IMR-90 (cell line): ENCODE data around the gene MSI2. TPM values are rescaled to one million over a fixed set of nuclear protein-coding genes. Genes with fewer than 3 reads are reported as not detected.

ENCODE experiments used
- ATAC-seq: fragments of 200-7000 bp; cut with Tn5 transposase; 2 replicates; pipeline ENCODE4 v1.9.1; 2020; ENCODE audit warnings: low read depth, mild to moderate bottlenecking, moderate library complexity
- BruUV-seq: library from RNA; stranded (reverse); fragments of 400-500 nt; replicated peaks from 2 replicates; lab custom pipeline; 2021; lab: Mats Ljungman, UMichigan
- CTCF ChIA-PET: fragments of 300-600 bp; formaldehyde crosslinking; extraction: SDS; loops from one replicate; lab custom pipeline; 2021; ENCODE audit warnings: antibody characterized with exemption; lab: Yijun Ruan, JAX
- POLR2A ChIA-PET: fragments of 300-600 bp; sonication (Branson Sonifier 250); formaldehyde crosslinking; loops from one replicate; lab custom pipeline; 2022; ENCODE audit warnings: antibody characterized with exemption; ENCODE audit not compliant: unreplicated experiment; lab: Charles Lee
- DNase-seq: peaks from one replicate; pipeline ENCODE4 v3.0.0; 2013
- H2AFZ ChIP-seq: replicated peaks from 2 replicates; pipeline ENCODE3; 2013; ENCODE audit warnings: low read length, mild to moderate bottlenecking; ENCODE audit not compliant: poor library complexity
- H2AK5ac ChIP-seq: 2 replicates; pipeline ENCODE4 v1.6.1; 2013; ENCODE audit warnings: low read depth, low read length, inconsistent platforms
- H2AK9ac ChIP-seq: replicated peaks from 2 replicates; pipeline ENCODE3; 2013; ENCODE audit warnings: mild to moderate bottlenecking, low read depth, low read length, moderate library complexity; ENCODE audit not compliant: poor library complexity
- H2BK120ac ChIP-seq: 2 replicates; pipeline ENCODE4 v1.6.1; 2013; ENCODE audit warnings: low read depth, low read length, inconsistent platforms
- H2BK15ac ChIP-seq: 3 replicates; pipeline ENCODE4 v1.6.1; 2013; ENCODE audit warnings: low read depth, low read length, inconsistent platforms
- H2BK20ac ChIP-seq: 2 replicates; pipeline ENCODE4 v1.6.1; 2013; ENCODE audit warnings: low read depth, mild to moderate bottlenecking, inconsistent platforms, low read length, moderate library complexity
- H2BK5ac ChIP-seq: 2 replicates; pipeline ENCODE4 v1.6.1; 2013; ENCODE audit warnings: mild to moderate bottlenecking, low read depth, low read length, inconsistent platforms; ENCODE audit not compliant: poor library complexity, severe bottlenecking
- H3K14ac ChIP-seq: replicated peaks from 2 replicates; pipeline ENCODE4 v1.6.1; 2013; ENCODE audit warnings: low read depth, low read length, inconsistent platforms
- H3K18ac ChIP-seq: 2 replicates; pipeline ENCODE4 v1.6.1; 2013; ENCODE audit warnings: low read depth, low read length, control low read depth
- H3K23ac ChIP-seq: 2 replicates; pipeline ENCODE4 v1.6.1; 2013; ENCODE audit warnings: low read depth, low read length, inconsistent platforms
- H3K27ac ChIP-seq: 2 replicates; pipeline ENCODE4 v1.5.1; 2013; ENCODE audit warnings: mild to moderate bottlenecking, control low read depth, low read length; ENCODE audit not compliant: insufficient read depth
- H3K27me3 ChIP-seq: 2 replicates; pipeline ENCODE4 v1.6.1; 2013; ENCODE audit warnings: low read length; ENCODE audit not compliant: control insufficient read depth, insufficient read depth
- H3K36me3 ChIP-seq: 2 replicates; pipeline ENCODE4 v1.6.1; 2013; ENCODE audit warnings: low read length, mixed read lengths; ENCODE audit not compliant: control insufficient read depth, insufficient read depth
- H3K4ac ChIP-seq: 2 replicates; pipeline ENCODE4 v1.6.1; 2013; ENCODE audit warnings: low read depth, low read length, inconsistent platforms
- H3K4me1 ChIP-seq: 2 replicates; pipeline ENCODE4 v1.6.1; 2013; ENCODE audit warnings: low read length, mixed read lengths; ENCODE audit not compliant: control insufficient read depth, insufficient read depth
- H3K4me2 ChIP-seq: 2 replicates; pipeline ENCODE4 v1.6.1; 2013; ENCODE audit warnings: low read depth, mild to moderate bottlenecking, control low read depth, low read length, moderate library complexity
- H3K4me3 ChIP-seq: 2 replicates; pipeline ENCODE4 v1.5.1; 2013; ENCODE audit warnings: low read depth, mild to moderate bottlenecking, control low read depth, low read length, moderate library complexity; ENCODE audit not compliant: insufficient read depth
- H3K56ac ChIP-seq: 2 replicates; pipeline ENCODE4 v1.6.1; 2013; ENCODE audit warnings: low read length, inconsistent platforms; ENCODE audit not compliant: insufficient read depth; ENCODE audit errors: extremely low read depth
- H3K79me1 ChIP-seq, 2 experiments: 2 replicates each; pipeline ENCODE4 v1.6.1; 2013; ENCODE audit warnings: low read length in 2 of 2, inconsistent platforms in 1 of 2, low read depth in 1 of 2
- H3K9ac ChIP-seq: 2 replicates; pipeline ENCODE4 v1.6.1; 2013; ENCODE audit warnings: low read depth, low read length, control low read depth
- H3K9me1 ChIP-seq: 2 replicates; pipeline ENCODE4 v1.6.1; 2013; ENCODE audit warnings: low read length, inconsistent platforms; ENCODE audit not compliant: insufficient read depth
- H3K9me3 ChIP-seq: 2 replicates; pipeline ENCODE4 v1.6.1; 2013; ENCODE audit warnings: low read length; ENCODE audit not compliant: control insufficient read depth, insufficient read depth
- H4K20me1 ChIP-seq: 2 replicates; pipeline ENCODE4 v1.6.1; 2013; ENCODE audit warnings: low read length, inconsistent platforms; ENCODE audit not compliant: insufficient read depth
- H4K5ac ChIP-seq: 2 replicates; pipeline ENCODE4 v1.6.1; 2013; ENCODE audit warnings: mild to moderate bottlenecking, low read depth, low read length, control low read depth
- H4K8ac ChIP-seq, 2 experiments: 2 replicates each; pipeline ENCODE4 v1.6.1; 2013; ENCODE audit warnings: low read depth in 2 of 2, low read length in 2 of 2, control low read depth in 1 of 2, inconsistent platforms in 1 of 2
- H4K91ac ChIP-seq: 2 replicates; pipeline ENCODE4 v1.6.1; 2013; ENCODE audit warnings: low read depth, low read length, inconsistent platforms; ENCODE audit not compliant: insufficient read depth
- CEBPB ChIP-seq: IDR thresholded peaks from 2 replicates; pipeline ENCODE4 v1.6.1; 2012; ENCODE audit warnings: low read depth, low read length, improper control_type of control experiment
- CTCF ChIP-seq: conservative IDR thresholded peaks from 2 replicates; pipeline ENCODE4 v1.5.1; 2012; ENCODE audit warnings: mild to moderate bottlenecking, low read depth, low read length, improper control_type of control experiment
- ELK1 ChIP-seq: fragments of 150-350 bp; IDR thresholded peaks from 2 replicates; pipeline ENCODE4 v1.6.1; 2016; ENCODE audit warnings: low read depth, mild to moderate bottlenecking, low read length, moderate library complexity, borderline replicate concordance
- MAFK ChIP-seq: IDR thresholded peaks from 2 replicates; pipeline ENCODE4 v1.6.1; 2012; ENCODE audit warnings: low read depth, low read length, improper control_type of control experiment
- MAZ ChIP-seq: IDR thresholded peaks from 2 replicates; pipeline ENCODE4 v1.6.1; 2012; ENCODE audit warnings: low read depth, mild to moderate bottlenecking, low read length, improper control_type of control experiment, moderate library complexity, borderline replicate concordance
- MXI1 ChIP-seq: IDR thresholded peaks from 2 replicates; pipeline ENCODE4 v1.6.1; 2012; ENCODE audit warnings: low read depth, mild to moderate bottlenecking, low read length, moderate library complexity, borderline replicate concordance
- NFE2L2 ChIP-seq: fragments of 150-350 bp; IDR thresholded peaks from 2 replicates; pipeline ENCODE4 v1.6.1; 2016; ENCODE audit warnings: low read depth, mild to moderate bottlenecking, low read length
- POLR2A ChIP-seq: IDR thresholded peaks from 2 replicates; pipeline ENCODE4 v1.6.1; 2012; ENCODE audit warnings: mild to moderate bottlenecking, low read depth, low read length
- RAD21 ChIP-seq: IDR thresholded peaks from 2 replicates; pipeline ENCODE4 v1.6.1; 2012; ENCODE audit warnings: low read length, improper control_type of control experiment
- RCOR1 ChIP-seq: IDR thresholded peaks from 2 replicates; pipeline ENCODE4 v1.6.1; 2012; ENCODE audit warnings: mild to moderate bottlenecking, low read length, improper control_type of control experiment; ENCODE audit not compliant: insufficient replicate concordance
- RFX5 ChIP-seq: IDR thresholded peaks from 2 replicates; pipeline ENCODE4 v1.8.0; 2012; ENCODE audit warnings: low read depth, mild to moderate bottlenecking, low read length, moderate library complexity
- SMC3 ChIP-seq: fragments of 150-350 bp; IDR thresholded peaks from 2 replicates; pipeline ENCODE4 v1.6.1; 2016; ENCODE audit warnings: low read depth, mild to moderate bottlenecking, antibody characterized with exemption, low read length, moderate library complexity
- USF2 ChIP-seq: fragments of 150-350 bp; IDR thresholded peaks from 2 replicates; pipeline ENCODE4 v1.6.1; 2017; ENCODE audit warnings: mild to moderate bottlenecking, antibody characterized with exemption, low read length, low read depth
- WGBS, 2 experiments: methylation state at CpG; one replicate each; pipeline versions ENCODE4 v1.1.5 to v1.1.7; 2013; ENCODE audit warnings: missing lambda C conversion rate in 2 of 2; ENCODE audit not compliant: insufficient read length in 1 of 2; ENCODE audit errors: extremely low coverage in 2 of 2; 5-methylcytosine and 5-hydroxymethylcytosine counted together
- dilution Hi-C: fragments of 300-500 bp; cut with HindIII; formaldehyde crosslinking; loops from one replicate; pipeline ENCODE4 v1.14.3; 2018; ENCODE audit warnings: low sequenced_read_pairs; ENCODE audit not compliant: unreplicated experiment
- in situ Hi-C: fragments of 300-500 bp; cut with MboI; formaldehyde crosslinking; loops from 3 replicates; pipeline ENCODE4 v1.14.3; 2019; ENCODE audit warnings: low sequenced_read_pairs, inconsistent platforms, mixed read lengths
- intact Hi-C: fragments of 100-400 bp; cut with micrococcal nuclease; formaldehyde crosslinking; loops from 2 replicates; pipeline ENCODE4 v1.10.0; 2022
- polyA plus RNA-seq, 3 experiments: library from polyadenylated mRNA; depleted of rRNA; stranded (reverse); fragments of >200 nt; gene quantifications; 2 replicates each; pipeline ENCODE4 v1.2.3, GENCODE V29; 2012; ENCODE audit warnings: low replicate concordance in 1 of 3
- total RNA-seq: library from RNA; depleted of rRNA; stranded (reverse); fragments of >200 nt; gene quantifications from 2 replicates; pipeline ENCODE4 v1.2.3, GENCODE V29; 2012

MSI2 gene
- total and polyA plus RNA-seq, 2 of the 4 experiments (the other 2 are of a cell fraction), result 13.0 to 16.0 TPM

- no CpG with 5 or more reads among the region's 15 CpGs for WGBS, 2 experiments
- no peak overlapping the region for H2BK5ac ChIP-seq
- H3K9ac ChIP-seq, result no peak overlapping the region
- H3K27ac ChIP-seq, result no peak overlapping the region
- peaks cover 32% of the 10 kb centered on the region for H3K4me1 ChIP-seq
- H3K56ac ChIP-seq, result no peak overlapping the region
- no peaks in the 10 kb centered on the region for H3K27me3 ChIP-seq
- in situ Hi-C loops (no loop called here), dilution Hi-C loops (no loop called here), intact Hi-C loops (no loop called here)
- peaks cover 0 to 8% of the 10 kb centered on the region in 2 experiments; a peak in 1 of 4 replicates for H3K79me1 ChIP-seq
- H2AFZ ChIP-seq, result no peak overlapping the region
- no peak overlapping the region for H2AK9ac ChIP-seq
- H2BK15ac ChIP-seq, result 0 out of 3 replicates have a peak overlapping the region, but pooled peaks have one; percentile 15
- peak overlapping the region; percentile 32; the same call in 1 of the 2 replicates for H2BK20ac ChIP-seq
- no peak for DNase-seq
- ATAC-seq, result no peak
- H3K23ac ChIP-seq, result no peak overlapping the region
- no TSS peak for BruUV-seq
- no peak overlapping the region for H3K4me2 ChIP-seq
- H3K4me3 ChIP-seq, result no peak overlapping the region
- H3K18ac ChIP-seq, result no peak overlapping the region
- no peak overlapping the region for H4K5ac ChIP-seq
- no peaks in the 10 kb centered on the region for H3K36me3 ChIP-seq
- H4K20me1 ChIP-seq, result no peaks in the 10 kb centered on the region
- H3K4ac ChIP-seq, result peak overlapping the region; percentile 39; the same call in 1 of the 2 replicates
- H3K9me3 ChIP-seq, result no peaks in the 10 kb centered on the region
- peaks cover 25% of the 10 kb centered on the region for H3K9me1 ChIP-seq
- TF ChIP-seq MXI1 (no peak), MAZ (no peak), ELK1 (no peak), POLR2A (no peak), CEBPB (no peak), RCOR1 (no peak), USF2 (no peak), RFX5 (no peak), SMC3 (no peak), NFE2L2 (no peak), MAFK (no peak), CTCF (no peak), RAD21 (no peak)
- H4K8ac ChIP-seq, result no peak overlapping the region
- H3K14ac ChIP-seq, result no peak overlapping the region
- no peak overlapping the region; the same call in 1 of the 2 replicates for H2BK120ac ChIP-seq
- 0 out of 2 replicates have a peak overlapping the region, but pooled peaks have one; percentile 44 for H4K91ac ChIP-seq
- ChIA-PET CTCF (no interaction called here), POLR2A (no interaction called here)
- H2AK5ac ChIP-seq, result peak overlapping the region; percentile 23; the same call in 1 of the 2 replicates
These were observed 271.1 kb downstream of the MSI2 start for GRCh38 chr17:57527221-57528057.
